Esophagus squamous epithelium (tissue), 4 donors: ENCODE results near the gene CLOCK.

ENCODE experiments used
- POLR2A ChIP-seq, 4 donors: fragments of 450-650 bp; IDR thresholded peaks; one replicate each; pipeline ENCODE4 v1.6.1; 2017; ENCODE audit warnings: antibody characterized with exemption in 4 of 4, mild to moderate bottlenecking in 4 of 4, moderate library complexity in 3 of 4
- TF ChIP-seq, protein P1 (sequence below), 6 experiments: fragments of 450-650 bp in 4 of 6; fragments of 200-600 bp in 2 of 6; sonication (generic) in 2 of 6; IDR thresholded peaks; one replicate each; pipeline ENCODE4 v1.5.1; 2016 to 2019; ENCODE audit warnings: antibody characterized with exemption in 6 of 6, mild to moderate bottlenecking in 4 of 6, moderate library complexity in 4 of 6

- TF ChIP-seq, protein P1, sequence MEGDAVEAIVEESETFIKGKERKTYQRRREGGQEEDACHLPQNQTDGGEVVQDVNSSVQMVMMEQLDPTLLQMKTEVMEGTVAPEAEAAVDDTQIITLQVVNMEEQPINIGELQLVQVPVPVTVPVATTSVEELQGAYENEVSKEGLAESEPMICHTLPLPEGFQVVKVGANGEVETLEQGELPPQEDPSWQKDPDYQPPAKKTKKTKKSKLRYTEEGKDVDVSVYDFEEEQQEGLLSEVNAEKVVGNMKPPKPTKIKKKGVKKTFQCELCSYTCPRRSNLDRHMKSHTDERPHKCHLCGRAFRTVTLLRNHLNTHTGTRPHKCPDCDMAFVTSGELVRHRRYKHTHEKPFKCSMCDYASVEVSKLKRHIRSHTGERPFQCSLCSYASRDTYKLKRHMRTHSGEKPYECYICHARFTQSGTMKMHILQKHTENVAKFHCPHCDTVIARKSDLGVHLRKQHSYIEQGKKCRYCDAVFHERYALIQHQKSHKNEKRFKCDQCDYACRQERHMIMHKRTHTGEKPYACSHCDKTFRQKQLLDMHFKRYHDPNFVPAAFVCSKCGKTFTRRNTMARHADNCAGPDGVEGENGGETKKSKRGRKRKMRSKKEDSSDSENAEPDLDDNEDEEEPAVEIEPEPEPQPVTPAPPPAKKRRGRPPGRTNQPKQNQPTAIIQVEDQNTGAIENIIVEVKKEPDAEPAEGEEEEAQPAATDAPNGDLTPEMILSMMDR (IDR thresholded peaks at IDR 0.05), result no peak
- TF ChIP-seq POLR2A (IDR thresholded peaks at IDR 0.05), result no peak
Measured at GRCh38 chr4:55500072-55500471, 46.6 kb downstream of the CLOCK start.
